GM23248 (cell line): ENCODE results near the gene LRRC74A. TPM values are rescaled to one million over a fixed set of nuclear protein-coding genes. Genes with fewer than 3 reads are reported as not detected.

Experiments
- DNase-seq: peaks from one replicate; pipeline ENCODE4 v3.0.0-alpha.2; 2015
- H2AFZ ChIP-seq: fragments of 200-600 bp; sonication (generic); 2 replicates; pipeline ENCODE4 v1.6.1; 2016; ENCODE audit warnings: antibody characterized with exemption
- H3F3A ChIP-seq: fragments of 200-600 bp; sonication (generic); 2 replicates; pipeline ENCODE4 v1.6.1; 2016; ENCODE audit warnings: mild to moderate bottlenecking, antibody characterized with exemption, mixed run types; ENCODE audit not compliant: insufficient read depth
- H3K27ac ChIP-seq: fragments of 200-600 bp; sonication (generic); 2 replicates; pipeline ENCODE4 v1.5.1; 2016; ENCODE audit warnings: mild to moderate bottlenecking
- H3K27me3 ChIP-seq: fragments of 200-600 bp; sonication (generic); replicated peaks from 2 replicates; pipeline ENCODE4 v1.6.1; 2016; ENCODE audit warnings: mild to moderate bottlenecking; ENCODE audit not compliant: insufficient read depth
- H3K36me3 ChIP-seq: fragments of 200-600 bp; sonication (generic); 2 replicates; pipeline ENCODE4 v1.6.1; 2016; ENCODE audit warnings: low read depth, mild to moderate bottlenecking
- H3K4me1 ChIP-seq: fragments of 200-600 bp; sonication (generic); 2 replicates; pipeline ENCODE4 v1.6.1; 2016; ENCODE audit warnings: mild to moderate bottlenecking; ENCODE audit not compliant: insufficient read depth
- H3K4me2 ChIP-seq: fragments of 200-600 bp; sonication (generic); one replicate; pipeline ENCODE4 v1.6.1; 2016; ENCODE audit warnings: mild to moderate bottlenecking; ENCODE audit not compliant: unreplicated experiment
- H3K4me3 ChIP-seq: fragments of 200-600 bp; sonication (generic); 2 replicates; pipeline ENCODE4 v1.5.1; 2016; ENCODE audit warnings: mild to moderate bottlenecking
- H3K79me2 ChIP-seq: fragments of 200-600 bp; sonication (generic); 2 replicates; pipeline ENCODE4 v1.6.1; 2016; ENCODE audit warnings: mild to moderate bottlenecking; ENCODE audit not compliant: insufficient read depth
- H3K9ac ChIP-seq: fragments of 200-600 bp; sonication (generic); 2 replicates; pipeline ENCODE4 v1.6.1; 2016; ENCODE audit warnings: mild to moderate bottlenecking
- H3K9me2 ChIP-seq: fragments of 200-600 bp; sonication (generic); 2 replicates; pipeline ENCODE4 v1.6.1; 2016; ENCODE audit warnings: mixed run types, mild to moderate bottlenecking, moderate library complexity; ENCODE audit not compliant: insufficient read depth
- H3K9me3 ChIP-seq: fragments of 200-600 bp; sonication (generic); one replicate; pipeline ENCODE4 v1.6.1; 2017; ENCODE audit warnings: low read depth
- H4K20me1 ChIP-seq: fragments of 200-600 bp; sonication (generic); 2 replicates; pipeline ENCODE4 v1.6.0; 2016; ENCODE audit not compliant: insufficient read depth
- EZH2 ChIP-seq: fragments of 200-600 bp; sonication (generic); IDR thresholded peaks from 2 replicates; pipeline ENCODE4 v1.6.1; 2018; ENCODE audit warnings: antibody characterized with exemption, mild to moderate bottlenecking; ENCODE audit not compliant: insufficient read depth, poor library complexity, severe bottlenecking
- EZH2phosphoT487 ChIP-seq: fragments of 200-600 bp; sonication (generic); IDR thresholded peaks from 2 replicates; pipeline ENCODE4 v1.6.1; 2018; ENCODE audit warnings: antibody characterized with exemption, moderate library complexity, mild to moderate bottlenecking, low read depth; ENCODE audit not compliant: insufficient read depth
- WGBS, 2 experiments: methylation state at CpG; one replicate each; pipeline ENCODE4 v1.1.6; 2015 to 2017; ENCODE audit warnings: low lambda C conversion rate in 2 of 2, low coverage in 1 of 2; ENCODE audit errors: missing lambda C conversion rate in 2 of 2; 5-methylcytosine and 5-hydroxymethylcytosine counted together
- in situ Hi-C: fragments of 300-500 bp; cut with MboI; formaldehyde crosslinking; loops from 2 replicates; pipeline ENCODE4 v1.15.0; 2020
- polyA plus RNA-seq: library from polyadenylated mRNA; unstranded; fragments of >200 nt; fragmentation: Nextera tagmentation; extraction: Ambion mirVana; gene quantifications from 2 replicates; pipeline ENCODE4 v1.2.1, GENCODE V29; 2016
- total RNA-seq: library from RNA; depleted of rRNA; stranded (reverse); fragments of >200 nt; shearing (Covaris generic); gene quantifications from 2 replicates; pipeline ENCODE4 v1.2.3, GENCODE V29; 2014

LRRC74A gene
- total and polyA plus RNA-seq, 2 experiments from 2014 or later, result not detected

- H3K9me3 ChIP-seq, result no peaks in the 10 kb centered on the region
- in situ Hi-C loops, result no loop called here
- peaks cover 28% of the 10 kb centered on the region; the same call in 1 of the 2 replicates for H3K27me3 ChIP-seq
- H3K79me2 ChIP-seq, result peaks cover under 1% of the 10 kb centered on the region; the same call in 1 of the 2 replicates
- no peak overlapping the region for H3K4me2 ChIP-seq
- 9 to 13% methylated on average over 7 of the region's 7 CpGs for WGBS, 2 experiments
- H3K27ac ChIP-seq, result no peak overlapping the region
- H4K20me1 ChIP-seq, result no peaks in the 10 kb centered on the region
- H3F3A ChIP-seq, result no peaks in the 10 kb centered on the region
- H3K36me3 ChIP-seq, result no peaks in the 10 kb centered on the region
- DNase-seq, result no peak
- no peaks in the 10 kb centered on the region for H3K9me2 ChIP-seq
- H3K4me1 ChIP-seq, result no peaks in the 10 kb centered on the region
- no peak overlapping the region for H3K4me3 ChIP-seq
- TF ChIP-seq EZH2phosphoT487 (no peak), EZH2 (no peak)
- H2AFZ ChIP-seq, result no peak overlapping the region
- no peak overlapping the region for H3K9ac ChIP-seq
These were observed 11.2 kb upstream of the LRRC74A start for GRCh38 chr14:76814726-76815645.

- Histone ChIP-seq H3K79me2 (no peaks in the 10 kb centered on the region), H3K36me3 (no peaks in the 10 kb centered on the region), H3K9me2 (no peaks in the 10 kb centered on the region), H3K4me1 (no peaks in the 10 kb centered on the region), H3K27ac (no peak overlapping the region), H3K27me3 (peaks cover 35% of the 10 kb centered on the region; the same call in 1 of the 2 replicates), H4K20me1 (no peaks in the 10 kb centered on the region), H3K9ac (no peak overlapping the region), H3K4me2 (no peak overlapping the region), H2AFZ (no peak overlapping the region), H3F3A (no peaks in the 10 kb centered on the region), H3K4me3 (no peak overlapping the region), H3K9me3 (no peaks in the 10 kb centered on the region)
- no peak for DNase-seq
- in situ Hi-C loops, result no loop called here
- WGBS, 2 experiments, result 70 to 72% methylated on average over 2 of the region's 2 CpGs
- TF ChIP-seq EZH2phosphoT487 (no peak), EZH2 (no peak)
These were observed 5.5 kb upstream of the LRRC74A start for GRCh38 chr14:76820700-76821099.

- H3K4me2 ChIP-seq, result peak overlapping the region; percentile 77
- no peak overlapping the region for H3K27ac ChIP-seq
- TF ChIP-seq EZH2 (no peak), EZH2phosphoT487 (no peak)
- H3K27me3 ChIP-seq, result no peaks in the 10 kb centered on the region
- WGBS, 2 experiments, result 11 to 16% methylated on average over 9 of the region's 9 CpGs
- H3K36me3 ChIP-seq, result no peaks in the 10 kb centered on the region
- H3K9me2 ChIP-seq, result no peaks in the 10 kb centered on the region
- in situ Hi-C loops, result no loop called here
- H3K9me3 ChIP-seq, result no peaks in the 10 kb centered on the region
- no peaks in the 10 kb centered on the region for H3K4me1 ChIP-seq
- H3K9ac ChIP-seq, result peak overlapping the region; percentile 59
- no peaks in the 10 kb centered on the region for H3K79me2 ChIP-seq
- H3F3A ChIP-seq, result no peaks in the 10 kb centered on the region
- peak; percentile 45 for DNase-seq
- H3K4me3 ChIP-seq, result peak overlapping the region; percentile 66
- H4K20me1 ChIP-seq, result no peaks in the 10 kb centered on the region
- H2AFZ ChIP-seq, result peak overlapping the region; percentile 81
These were observed 1.6 kb downstream of the LRRC74A start for GRCh38 chr14:76827696-76828296.

GRCh38 chr14:76828339-76829012 is 2.3 kb downstream of the LRRC74A start:
- H3K79me2 ChIP-seq, result no peaks in the 10 kb centered on the region
- WGBS, 2 experiments, result 49% methylated on average over 17 of the region's 17 CpGs
- no peak overlapping the region for H3K27ac ChIP-seq
- no peaks in the 10 kb centered on the region for H3K9me2 ChIP-seq
- H4K20me1 ChIP-seq, result no peaks in the 10 kb centered on the region
- no peaks in the 10 kb centered on the region for H3F3A ChIP-seq
- no peaks in the 10 kb centered on the region for H3K36me3 ChIP-seq
- in situ Hi-C loops, result no loop called here
- H3K4me2 ChIP-seq, result peak overlapping the region; percentile 77
- DNase-seq, result no peak
- TF ChIP-seq EZH2phosphoT487 (no peak), EZH2 (no peak)
- H3K4me3 ChIP-seq, result peak overlapping the region; percentile 66
- H3K9me3 ChIP-seq, result no peaks in the 10 kb centered on the region
- peak overlapping the region; percentile 59 for H3K9ac ChIP-seq
- H2AFZ ChIP-seq, result peak overlapping the region; percentile 81
- no peaks in the 10 kb centered on the region for H3K27me3 ChIP-seq
- H3K4me1 ChIP-seq, result no peaks in the 10 kb centered on the region
